Kidney epithelial cell (primary cell): ENCODE results near the gene CCDC186. TPM values are rescaled to one million over a fixed set of nuclear protein-coding genes. Genes with fewer than 3 reads are reported as not detected.
"Not testable (repeated sequence)": the region's sequence is repeated elsewhere in the genome, so short reads cannot be mapped to it uniquely, and the experiment has no call there.

Source experiments
- DNase-seq: peaks from one replicate; pipeline ENCODE4 v3.0.0-alpha.2; 2010; ENCODE audit warnings: low read depth
- H3K27me3 ChIP-seq: 2 replicates; pipeline ENCODE4 v1.6.0; 2011; ENCODE audit warnings: low read length; ENCODE audit not compliant: control insufficient read depth, insufficient read depth
- H3K36me3 ChIP-seq: 2 replicates; pipeline ENCODE4 v1.5.1; 2011; ENCODE audit warnings: low read length; ENCODE audit not compliant: control insufficient read depth, insufficient read depth
- H3K4me3 ChIP-seq: 2 replicates; pipeline ENCODE4 v1.5.1; 2011; ENCODE audit warnings: low read depth, mild to moderate bottlenecking, control low read depth, low read length
- total RNA-seq: library from RNA; depleted of rRNA; stranded (reverse); fragments of >200 nt; gene quantifications from 2 replicates; pipeline ENCODE4 v1.2.3, GENCODE V29; 2015
- TF ChIP-seq, protein P1 (sequence below): IDR thresholded peaks from 2 replicates; pipeline ENCODE4 v1.5.1; 2011; ENCODE audit warnings: mild to moderate bottlenecking, moderate library complexity, low read length, control low read depth, inconsistent platforms; ENCODE audit not compliant: insufficient read depth, poor library complexity, severe bottlenecking

CCDC186 gene
- total RNA-seq, 1 donor from 2014 or later: 14.1 TPM

DNA sequence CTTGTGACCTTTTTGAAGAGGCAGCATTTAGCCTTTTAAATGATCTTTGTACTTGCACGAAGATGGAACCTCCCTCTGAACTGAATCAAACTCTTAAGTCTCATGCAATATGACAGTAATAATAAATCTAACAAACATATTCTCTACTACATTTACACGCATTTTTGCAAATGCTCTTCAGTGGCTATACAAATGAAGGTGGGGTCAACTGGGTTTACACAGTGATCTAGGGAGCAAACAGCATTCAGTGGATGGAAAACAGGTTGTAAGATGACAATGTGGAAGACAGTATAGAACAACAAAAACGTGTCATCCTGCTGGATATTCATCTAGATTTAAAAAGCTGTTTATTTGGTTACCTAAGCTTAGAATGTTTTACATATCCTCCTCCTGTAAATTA lies 7.5 kb downstream of the CCDC186 start:
- TF ChIP-seq, protein P1, sequence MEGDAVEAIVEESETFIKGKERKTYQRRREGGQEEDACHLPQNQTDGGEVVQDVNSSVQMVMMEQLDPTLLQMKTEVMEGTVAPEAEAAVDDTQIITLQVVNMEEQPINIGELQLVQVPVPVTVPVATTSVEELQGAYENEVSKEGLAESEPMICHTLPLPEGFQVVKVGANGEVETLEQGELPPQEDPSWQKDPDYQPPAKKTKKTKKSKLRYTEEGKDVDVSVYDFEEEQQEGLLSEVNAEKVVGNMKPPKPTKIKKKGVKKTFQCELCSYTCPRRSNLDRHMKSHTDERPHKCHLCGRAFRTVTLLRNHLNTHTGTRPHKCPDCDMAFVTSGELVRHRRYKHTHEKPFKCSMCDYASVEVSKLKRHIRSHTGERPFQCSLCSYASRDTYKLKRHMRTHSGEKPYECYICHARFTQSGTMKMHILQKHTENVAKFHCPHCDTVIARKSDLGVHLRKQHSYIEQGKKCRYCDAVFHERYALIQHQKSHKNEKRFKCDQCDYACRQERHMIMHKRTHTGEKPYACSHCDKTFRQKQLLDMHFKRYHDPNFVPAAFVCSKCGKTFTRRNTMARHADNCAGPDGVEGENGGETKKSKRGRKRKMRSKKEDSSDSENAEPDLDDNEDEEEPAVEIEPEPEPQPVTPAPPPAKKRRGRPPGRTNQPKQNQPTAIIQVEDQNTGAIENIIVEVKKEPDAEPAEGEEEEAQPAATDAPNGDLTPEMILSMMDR: no peak
- H3K36me3 ChIP-seq: no peaks in the 10 kb centered on the region
- H3K27me3 ChIP-seq: no peaks in the 10 kb centered on the region
- H3K4me3 ChIP-seq: no peak overlapping the region
- no peak for DNase-seq

DNA sequence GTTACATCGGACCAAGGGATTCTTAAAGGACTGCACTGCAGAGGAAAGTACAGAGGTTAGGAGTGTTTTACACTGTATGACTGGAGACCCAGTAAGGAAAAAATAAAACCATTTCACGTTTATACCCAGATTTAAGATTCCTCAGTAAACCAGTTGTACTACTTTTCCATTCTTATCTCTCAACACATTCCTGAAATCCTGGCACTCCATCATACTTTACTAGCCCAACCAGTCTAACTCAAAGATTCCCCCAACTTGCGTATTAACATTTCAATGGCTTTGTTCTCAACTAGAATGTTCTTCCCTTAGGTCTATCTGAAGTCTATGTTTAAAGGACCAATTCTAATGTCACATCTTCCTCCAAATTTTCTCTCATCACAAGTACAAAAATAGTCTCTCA lies 8.0 kb downstream of the CCDC186 start:
- no peak for DNase-seq
- Histone ChIP-seq H3K36me3 (no peaks in the 10 kb centered on the region), H3K4me3 (no peak overlapping the region), H3K27me3 (no peaks in the 10 kb centered on the region)
- TF ChIP-seq, protein P1: no peak

DNA sequence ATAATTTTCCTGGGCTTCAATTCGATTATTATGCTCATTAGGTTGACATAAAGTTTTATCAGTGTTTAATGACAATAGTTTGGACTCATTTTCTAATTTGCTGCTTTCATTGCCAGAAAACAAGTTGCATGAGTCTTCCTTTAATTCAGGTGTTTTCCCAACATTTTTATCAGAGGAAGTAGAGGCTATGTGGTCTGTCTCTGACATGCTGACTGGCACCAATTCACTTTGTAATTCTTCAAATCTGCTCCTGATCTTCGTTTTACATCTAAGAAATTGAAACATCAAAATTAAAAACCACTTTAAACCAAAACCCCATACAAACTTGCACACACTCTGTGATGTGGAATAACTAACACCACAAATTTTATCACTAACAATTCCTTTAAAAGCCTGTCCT lies 10.9 kb downstream of the CCDC186 start:
- Histone ChIP-seq H3K27me3 (no peaks in the 10 kb centered on the region), H3K4me3 (no peak overlapping the region), H3K36me3 (no peaks in the 10 kb centered on the region)
- DNase-seq: no peak
- TF ChIP-seq, protein P1: no peak

DNA sequence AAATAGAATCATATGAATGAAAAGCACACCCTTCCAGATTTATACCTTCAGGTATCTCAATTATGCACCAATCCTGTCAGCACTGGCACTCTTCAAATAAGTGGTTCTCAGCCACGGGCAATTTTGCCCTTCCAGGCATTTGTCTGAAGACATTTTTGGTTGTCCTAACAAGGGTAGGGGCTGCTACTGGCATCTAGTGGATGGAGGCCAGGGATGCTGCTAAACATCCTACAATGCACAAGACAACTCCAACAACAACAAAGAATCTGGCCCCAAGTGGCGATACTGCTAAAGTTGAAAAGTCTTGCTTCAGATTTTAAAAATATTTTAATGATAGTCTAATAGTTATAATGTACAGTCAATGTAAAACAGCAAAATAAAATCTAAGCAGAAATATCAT lies 16.1 kb downstream of the CCDC186 start:
- Histone ChIP-seq H3K4me3 (no peak overlapping the region), H3K27me3 (no peaks in the 10 kb centered on the region), H3K36me3 (no peaks in the 10 kb centered on the region)
- DNase-seq: no peak
- TF ChIP-seq, protein P1: no peak

DNA sequence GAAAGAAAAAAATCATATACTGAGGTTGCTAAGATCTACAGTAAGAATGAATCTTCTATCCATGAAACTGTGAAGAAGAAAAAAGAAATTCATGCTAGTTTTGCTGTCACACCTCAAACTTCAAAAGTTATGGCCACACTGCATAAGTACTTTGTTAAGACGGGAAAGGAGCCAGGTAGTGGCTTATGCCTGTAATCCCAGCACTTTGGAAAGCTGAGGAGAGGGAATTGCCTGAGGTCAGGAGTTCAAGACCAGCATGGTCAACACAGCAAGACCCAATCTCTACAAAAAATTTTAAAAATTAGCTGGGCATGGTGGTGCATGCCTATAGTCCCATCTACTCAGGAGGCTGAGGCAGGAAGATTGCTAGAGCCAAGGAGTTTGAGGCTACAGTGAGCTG lies 22.1 kb downstream of the CCDC186 start:
- no peaks in the 10 kb centered on the region for H3K36me3 ChIP-seq
- no peak for DNase-seq
- H3K4me3 ChIP-seq: no peak overlapping the region
- H3K27me3 ChIP-seq: no peaks in the 10 kb centered on the region
- TF ChIP-seq, protein P1: no peak

DNA sequence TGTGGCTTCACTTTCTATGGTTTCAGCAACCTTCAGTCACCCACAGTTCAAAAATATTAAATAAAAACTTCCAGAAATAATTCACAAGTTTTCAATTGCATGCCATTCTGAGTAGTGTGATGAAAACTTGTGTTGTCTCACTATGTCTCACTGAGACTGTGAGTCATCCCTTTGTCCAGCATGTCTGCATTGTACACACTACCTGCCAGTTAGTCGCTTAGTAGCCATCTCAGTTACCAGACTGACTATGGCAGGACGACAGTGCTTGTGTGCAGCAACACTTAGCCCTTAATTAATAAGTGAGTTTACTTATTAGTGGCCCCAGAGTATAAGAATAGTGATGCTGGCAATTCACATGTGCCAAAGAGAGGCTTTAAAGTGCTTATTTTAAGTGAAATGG lies 22.5 kb downstream of the CCDC186 start:
- H3K36me3 ChIP-seq: no peaks in the 10 kb centered on the region
- peak; percentile 71 for DNase-seq

DNA sequence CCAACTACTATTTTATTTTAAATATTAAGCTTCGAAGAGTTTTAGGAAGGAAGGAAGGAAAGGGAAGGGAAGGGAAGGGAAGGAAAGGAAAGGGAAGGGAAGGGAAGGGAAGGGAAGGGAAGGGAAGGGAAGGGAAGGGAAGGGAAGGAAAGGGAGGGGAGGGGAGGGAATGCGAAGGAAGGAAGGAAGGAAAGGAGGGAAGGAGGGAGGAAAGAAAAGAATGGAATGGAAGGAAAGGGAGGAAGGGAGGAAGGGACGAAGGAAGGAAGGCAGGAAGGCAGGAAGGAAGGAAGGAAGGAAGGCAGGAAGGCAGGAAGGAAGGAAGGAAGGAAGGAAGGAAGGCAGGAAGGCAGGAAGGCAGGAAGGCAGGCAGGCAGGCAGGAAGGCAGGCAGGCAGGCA lies 24.5 kb downstream of the CCDC186 start:
- H3K27me3 ChIP-seq, H3K36me3 ChIP-seq, DNase-seq, H3K4me3 ChIP-seq: not testable (repeated sequence)

More for the DNA sequence above, 22.5 kb downstream of the CCDC186 start:
- TF ChIP-seq, protein P1: no peak
- H3K27me3 ChIP-seq: no peaks in the 10 kb centered on the region
- H3K4me3 ChIP-seq: no peak overlapping the region
